Psoas muscle (tissue), 8 donors: ENCODE results near the gene SFSWAP. TPM values are rescaled to one million over a fixed set of nuclear protein-coding genes. Genes with fewer than 3 reads are reported as not detected.

Source experiments
- ATAC-seq, 4 donors: fragments of 200-7000 bp; cut with Tn5 transposase; one replicate each; pipeline ENCODE4 v1.9.1; 2020; ENCODE audit warnings: moderate library complexity in 3 of 4, mild to moderate bottlenecking in 2 of 4
- DNase-seq, 2 donors: peaks; one replicate each; pipeline ENCODE4 v3.0.0-alpha.2; 2020
- H3K27ac ChIP-seq: fragments of 200-600 bp; one replicate; pipeline ENCODE4 v1.8.0; 2022
- H3K27me3 ChIP-seq, 3 donors: fragments of 200-600 bp in 1 of 3; one replicate each; pipeline versions ENCODE4 v1.6.1 to v1.8.0; 2013 to 2022; ENCODE audit warnings: low read length in 2 of 3, mild to moderate bottlenecking in 2 of 3, moderate library complexity in 1 of 3; ENCODE audit not compliant: insufficient read depth in 3 of 3
- H3K36me3 ChIP-seq, 2 donors: fragments of 200-600 bp in 1 of 2; one replicate each; pipeline versions ENCODE4 v1.6.1 to v1.8.0; 2013 to 2022; ENCODE audit warnings: low read depth in 1 of 2, mild to moderate bottlenecking in 1 of 2, moderate library complexity in 1 of 2; ENCODE audit not compliant: insufficient read depth in 1 of 2
- H3K4me1 ChIP-seq: fragments of 200-600 bp; one replicate; pipeline ENCODE4 v1.8.0; 2022
- H3K4me3 ChIP-seq: fragments of 200-600 bp; one replicate; pipeline ENCODE4 v1.8.0; 2022; ENCODE audit warnings: mild to moderate bottlenecking
- H3K9me3 ChIP-seq: fragments of 200-600 bp; one replicate; pipeline ENCODE4 v1.8.0; 2022
- WGBS, 3 donors: extraction: QIAGEN DNeasy Blood & Tissue Kit; methylation state at CpG; one replicate each; pipeline versions ENCODE4 v1.1.6 to v1.1.7; 2013; 5-methylcytosine and 5-hydroxymethylcytosine counted together
- intact Hi-C, 2 donors: fragments of 100-400 bp; cut with DNase I; formaldehyde crosslinking; loops; one replicate each; pipeline versions ENCODE4 v1.11.0 to v1.14.2; 2022
- polyA plus RNA-seq, 3 donors: library from polyadenylated mRNA; stranded (reverse); fragments of 200-250 nt; gene quantifications; one replicate each; pipeline ENCODE4 v1.2.3, GENCODE V29; 2013
- total RNA-seq, 4 donors: library from RNA; stranded (reverse); fragmentation: NEBNext Ultra II Directional in 2 of 4; extraction: Animal tissue kit (Norgen Biotek cat#: 25700) in 2 of 4; gene quantifications; one replicate each; pipeline versions ENCODE4 v1.2.1 to v1.2.4, GENCODE V29; 2021 to 2023
- TF ChIP-seq, protein P1 (sequence below): fragments of 200-600 bp; IDR thresholded peaks from one replicate; pipeline ENCODE4 v1.8.0; 2022; ENCODE audit warnings: antibody characterized with exemption
- donor health status: healthy with polysubstance abuse.
- donor health status: DM: no; HTN: no; CAD: no; lungs with moderate emphysema.
- donor health status: Bipolar disorder and iron deficiency.
- donor health status: healthy.
- donor health status: DM: yes; HTN: yes; CAD: no.
- donor health status: DM: no; HTN: no; CAD: no.
- donor health status: DM: no; HTN: no; CAD: no.
- donor health status: DM: yes; HTN: yes; CAD: no.

Gene SFSWAP
- total and polyA plus RNA-seq, 7 donors = 19.4 to 34.3 (median 23.5) TPM

GRCh38 chr12:131747276-131748177, 36.6 kb downstream of the SFSWAP start:
- WGBS, 3 donors = 83 to 88% (median 86%) methylated on average over 12 of the region's 12 CpGs
- Histone ChIP-seq H3K4me1 (no peaks in the 10 kb centered on the region), H3K27me3 (no peaks in the 10 kb centered on the region), H3K36me3 (peaks cover 2 to 83% of the 10 kb centered on the region in 2 donors), H3K27ac (no peak overlapping the region), H3K9me3 (no peaks in the 10 kb centered on the region), H3K4me3 (no peak overlapping the region)
- TF ChIP-seq, protein P1, sequence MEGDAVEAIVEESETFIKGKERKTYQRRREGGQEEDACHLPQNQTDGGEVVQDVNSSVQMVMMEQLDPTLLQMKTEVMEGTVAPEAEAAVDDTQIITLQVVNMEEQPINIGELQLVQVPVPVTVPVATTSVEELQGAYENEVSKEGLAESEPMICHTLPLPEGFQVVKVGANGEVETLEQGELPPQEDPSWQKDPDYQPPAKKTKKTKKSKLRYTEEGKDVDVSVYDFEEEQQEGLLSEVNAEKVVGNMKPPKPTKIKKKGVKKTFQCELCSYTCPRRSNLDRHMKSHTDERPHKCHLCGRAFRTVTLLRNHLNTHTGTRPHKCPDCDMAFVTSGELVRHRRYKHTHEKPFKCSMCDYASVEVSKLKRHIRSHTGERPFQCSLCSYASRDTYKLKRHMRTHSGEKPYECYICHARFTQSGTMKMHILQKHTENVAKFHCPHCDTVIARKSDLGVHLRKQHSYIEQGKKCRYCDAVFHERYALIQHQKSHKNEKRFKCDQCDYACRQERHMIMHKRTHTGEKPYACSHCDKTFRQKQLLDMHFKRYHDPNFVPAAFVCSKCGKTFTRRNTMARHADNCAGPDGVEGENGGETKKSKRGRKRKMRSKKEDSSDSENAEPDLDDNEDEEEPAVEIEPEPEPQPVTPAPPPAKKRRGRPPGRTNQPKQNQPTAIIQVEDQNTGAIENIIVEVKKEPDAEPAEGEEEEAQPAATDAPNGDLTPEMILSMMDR = no peak
- ATAC-seq (no peak), DNase-seq (no peak)
- intact Hi-C loops = no loop called here

GRCh38 chr12:131749618-131750315, 38.9 kb downstream of the SFSWAP start:
- DNase-seq = peak in 1 of 2 donors; percentile 34
- TF ChIP-seq, protein P1 = no peak

GRCh38 chr12:131751335-131751734, 40.4 kb downstream of the SFSWAP start:
- Histone ChIP-seq H3K27ac (no peak overlapping the region), H3K9me3 (no peaks in the 10 kb centered on the region), H3K4me3 (no peak overlapping the region), H3K27me3 (no peaks in the 10 kb centered on the region), H3K36me3 (peaks cover 2 to 87% of the 10 kb centered on the region in 2 donors), H3K4me1 (no peaks in the 10 kb centered on the region)
- ATAC-seq (no peak), DNase-seq (peak in 1 of 2 donors; percentile 36)
- TF ChIP-seq, protein P1 = no peak
- WGBS, 3 donors = 79 to 83% (median 79%) methylated on average over 7 of the region's 7 CpGs
- intact Hi-C loops = no loop called here

More at GRCh38 chr12:131749618-131750315, 38.9 kb downstream of the SFSWAP start:
- Histone ChIP-seq H3K27me3 (no peaks in the 10 kb centered on the region), H3K4me1 (no peaks in the 10 kb centered on the region), H3K9me3 (no peaks in the 10 kb centered on the region), H3K4me3 (no peak overlapping the region), H3K36me3 (peaks cover 2 to 85% of the 10 kb centered on the region in 2 donors), H3K27ac (no peak overlapping the region)
- WGBS, 3 donors = 86 to 93% (median 88%) methylated on average over 16 to 19 of the region's 19 CpGs
- intact Hi-C loops = no loop called here
- ATAC-seq = no peak

DNA sequence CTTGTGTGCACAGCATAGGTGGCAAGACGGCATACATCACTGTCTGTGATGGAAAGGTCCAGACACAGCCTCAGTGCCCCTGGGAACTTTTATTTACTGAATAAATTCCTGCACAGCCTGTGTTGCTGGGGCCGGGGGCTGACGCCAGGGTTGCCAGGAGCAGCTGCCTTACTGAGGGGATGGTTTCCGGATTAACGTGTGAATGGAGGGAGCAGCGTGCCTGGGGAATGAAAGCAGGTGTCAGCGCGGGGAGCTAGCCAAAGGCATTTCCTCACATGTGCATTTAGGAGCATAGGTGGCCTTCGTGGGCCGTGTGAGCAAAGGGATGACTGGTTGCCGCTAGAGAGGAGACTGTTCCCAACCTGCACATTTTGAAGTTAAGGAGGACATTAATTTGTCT, 41.6 kb downstream of the SFSWAP start:
- ATAC-seq (no peak), DNase-seq (no peak)
- Histone ChIP-seq H3K9me3 (no peaks in the 10 kb centered on the region), H3K27me3 (no peaks in the 10 kb centered on the region), H3K36me3 (peaks cover 2 to 88% of the 10 kb centered on the region in 2 donors), H3K4me3 (no peak overlapping the region), H3K4me1 (no peaks in the 10 kb centered on the region), H3K27ac (no peak overlapping the region)
- 58 to 74% (median 66%) methylated on average over 11 of the region's 11 CpGs for WGBS, 3 donors
- intact Hi-C loops = no loop called here
- TF ChIP-seq, protein P1 = no peak
